Sigmoid colon (tissue), 7 donors: ENCODE measurements around the gene TMEM121B. TPM values are rescaled to one million over a fixed set of nuclear protein-coding genes. Genes with fewer than 3 reads are reported as not detected.

ENCODE experiments used
- DNase-seq: peaks from one replicate; pipeline ENCODE4 v3.0.0-alpha.2; 2019
- H3K27ac ChIP-seq, 4 donors: fragments of 200-600 bp; sonication (generic); one replicate each; pipeline ENCODE4 v1.5.1; 2016 to 2019; ENCODE audit warnings: mild to moderate bottlenecking in 1 of 4
- H3K27me3 ChIP-seq, 3 donors: fragments of 200-600 bp; sonication (generic); one replicate each; pipeline ENCODE4 v1.5.1; 2019; ENCODE audit warnings: mild to moderate bottlenecking in 1 of 3
- H3K36me3 ChIP-seq, 4 donors: fragments of 200-600 bp; sonication (generic); one replicate each; pipeline ENCODE4 v1.5.1; 2016 to 2019
- H3K4me1 ChIP-seq, 4 donors: fragments of 200-600 bp; sonication (generic); one replicate each; pipeline ENCODE4 v1.5.1; 2017 to 2019
- H3K4me3 ChIP-seq, 4 donors: fragments of 200-600 bp; sonication (generic); one replicate each; pipeline ENCODE4 v1.5.1; 2017 to 2019; ENCODE audit warnings: mild to moderate bottlenecking in 2 of 4, moderate library complexity in 1 of 4
- H3K9me3 ChIP-seq, 4 donors: fragments of 200-600 bp in 3 of 4; sonication (generic) in 3 of 4; one replicate each; pipeline versions ENCODE4 v1.5.1 to v1.6.1; 2013 to 2019
- CTCF ChIP-seq, 4 experiments: fragments of 450-650 bp in 3 of 4; fragments of 200-600 bp in 1 of 4; IDR thresholded peaks; one replicate each; pipeline ENCODE4 v1.5.1; 2016 to 2019; ENCODE audit warnings: antibody characterized with exemption in 4 of 4, mild to moderate bottlenecking in 3 of 4, moderate library complexity in 2 of 4
- EP300 ChIP-seq, 4 donors: sonication (generic); formaldehyde crosslinking; IDR thresholded peaks; one replicate each; pipeline ENCODE4 v1.6.1; 2017; ENCODE audit warnings: antibody characterized with exemption in 4 of 4
- POLR2A ChIP-seq, 2 donors: fragments of 450-650 bp; IDR thresholded peaks; one replicate each; pipeline ENCODE4 v1.6.1; 2016; ENCODE audit warnings: antibody characterized with exemption in 2 of 2, mild to moderate bottlenecking in 2 of 2, moderate library complexity in 2 of 2
- POLR2AphosphoS5 ChIP-seq, 4 donors: sonication (generic); formaldehyde crosslinking; IDR thresholded peaks; one replicate each; pipeline ENCODE4 v1.6.1; 2017; ENCODE audit warnings: antibody characterized with exemption in 4 of 4
- WGBS, 2 donors: extraction: QIAGEN DNeasy Blood & Tissue Kit; methylation state at CpG; one replicate each; pipeline ENCODE4 v1.1.7; 2013; 5-methylcytosine and 5-hydroxymethylcytosine counted together
- intact Hi-C: fragments of 100-400 bp; cut with DNase I; formaldehyde crosslinking; loops from one replicate; pipeline ENCODE4 v1.15.1; 2023
- polyA plus RNA-seq, 3 donors: library from polyadenylated mRNA; stranded (reverse); fragments of 200-250 nt; gene quantifications; one replicate each; pipeline ENCODE4 v1.2.3, GENCODE V29; 2013
- total RNA-seq, 4 donors: library from RNA; depleted of rRNA; stranded (reverse); fragments of >200 nt; gene quantifications; one replicate each; pipeline ENCODE4 v1.1.0, GENCODE V29; 2016
- donor health status: healthy with polysubstance abuse.
- donor health status: Bipolar disorder and iron deficiency.
- donor health status: healthy.

The TMEM121B gene
- total and polyA plus RNA-seq, 7 donors, result 0.17 to 0.54 (median 0.43) TPM; not detected in 3

DNA sequence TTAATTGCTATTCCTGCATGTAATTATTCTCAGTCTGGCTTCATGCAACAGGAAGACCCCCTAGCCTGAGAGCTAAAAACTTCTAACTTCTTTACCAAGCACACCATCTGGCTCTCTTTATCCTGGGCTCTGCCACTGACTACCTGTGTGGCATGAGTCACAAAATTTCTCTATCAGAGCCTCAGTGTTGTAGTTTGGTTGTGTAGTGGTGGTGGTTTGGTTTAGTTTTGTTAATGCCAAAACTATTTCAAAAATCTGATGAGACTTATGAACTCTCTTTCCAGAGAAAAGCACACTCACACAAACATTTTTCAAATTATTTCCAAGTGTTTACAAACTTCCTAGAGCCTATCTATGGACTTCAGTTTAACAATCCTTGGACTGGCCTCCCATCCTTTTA is 43.9 kb downstream of the TMEM121B start:
- Histone ChIP-seq H3K9me3 (no peaks in the 10 kb centered on the region), H3K27me3 (peaks cover 0 to 5% (median 0%) of the 10 kb centered on the region in 3 donors), H3K27ac (no peak overlapping the region), H3K4me3 (no peak overlapping the region), H3K36me3 (no peaks in the 10 kb centered on the region), H3K4me1 (no peaks in the 10 kb centered on the region)
- TF ChIP-seq POLR2A (IDR thresholded peaks at IDR 0.05) (no peak), EP300 (IDR thresholded peaks at IDR 0.05) (no peak), CTCF (IDR thresholded peaks at IDR 0.05) (no peak), POLR2AphosphoS5 (IDR thresholded peaks at IDR 0.05) (no peak)
- intact Hi-C loops, result no loop called here
- no peak for DNase-seq

DNA sequence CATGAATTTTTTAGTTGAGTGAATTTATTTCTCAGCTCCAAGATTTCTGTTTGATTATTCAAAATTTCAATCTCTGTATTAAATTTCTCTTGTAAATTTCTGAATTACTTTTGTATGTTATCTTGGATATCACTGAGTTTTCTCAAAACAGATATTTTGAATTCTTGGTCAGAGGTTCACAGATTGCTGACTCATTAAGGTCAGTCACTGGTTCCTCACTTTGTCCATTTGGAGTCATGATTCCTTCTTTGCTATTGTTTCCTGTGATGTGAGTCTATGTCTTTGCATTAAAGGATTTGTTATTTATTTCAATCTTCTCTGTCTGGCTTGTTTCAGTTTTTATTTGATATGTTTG is 46.5 kb downstream of the TMEM121B start:
- no peak overlapping the region for H3K4me3 ChIP-seq
- intact Hi-C loops, result loop anchor here (5.0 kb wide), 1 partner anchor 428 kb away; no protein-coding TSS in a partner anchor
- TF ChIP-seq CTCF (IDR thresholded peaks at IDR 0.05) (no peak), POLR2AphosphoS5 (IDR thresholded peaks at IDR 0.05) (no peak), EP300 (IDR thresholded peaks at IDR 0.05) (no peak), POLR2A (IDR thresholded peaks at IDR 0.05) (no peak)
- H3K4me1 ChIP-seq, result no peaks in the 10 kb centered on the region
- no peaks in the 10 kb centered on the region for H3K36me3 ChIP-seq
- no peak overlapping the region for H3K27ac ChIP-seq
- peaks cover 0 to 5% (median 0%) of the 10 kb centered on the region in 3 donors for H3K27me3 ChIP-seq
- DNase-seq, result no peak
- H3K9me3 ChIP-seq, result no peaks in the 10 kb centered on the region

- 81 to 82% methylated on average over 1 of the region's 1 CpG for WGBS, 2 donors
Measured at GRCh38 chr22:17072877-17073276, 48.3 kb downstream of the TMEM121B start.

More at GRCh38 chr22:17072877-17073276, 48.3 kb downstream of the TMEM121B start:
- TF ChIP-seq CTCF (IDR thresholded peaks at IDR 0.05), result no peak
- no peak for TF ChIP-seq POLR2A (IDR thresholded peaks at IDR 0.05)
- no peak overlapping the region for H3K4me3 ChIP-seq
- intact Hi-C loops, result loop anchor here (5.0 kb wide), 1 partner anchor 429 kb away; no protein-coding TSS in a partner anchor
- no peaks in the 10 kb centered on the region for H3K4me1 ChIP-seq
- no peak overlapping the region for H3K27ac ChIP-seq
- H3K27me3 ChIP-seq, result peaks cover 0 to 5% (median 0%) of the 10 kb centered on the region in 3 donors
- H3K9me3 ChIP-seq, result no peaks in the 10 kb centered on the region
- DNase-seq, result no peak
- H3K36me3 ChIP-seq, result no peaks in the 10 kb centered on the region

Other genes with a start within 250 kb of the TMEM121B start
- 1 to 10 TPM in 1 of 4 donors, not detected in 3; 3.2 TPM for gene GAB4, start 113.1 kb downstream of the TMEM121B start, total RNA-seq
- gene GAB4, start 113.1 kb downstream of the TMEM121B start, polyA plus RNA-seq, result under 1 TPM in 1 of 3 donors, not detected in 2; 0.04 TPM
- 1 to 10 TPM; 7.5 to 8.6 (median 8.4) TPM for gene IL17RA, start 36.4 kb downstream of the TMEM121B start, total RNA-seq
- gene IL17RA, start 36.4 kb downstream of the TMEM121B start, polyA plus RNA-seq, result 10 to 100 TPM in 1 of 3 donors, 1 to 10 TPM in 2; 1.2 to 10.4 (median 3.9) TPM
- 10 to 100 TPM; 26.7 to 39.3 (median 34.4) TPM for gene HDHD5, start 37.9 kb upstream of the TMEM121B start, total RNA-seq
- 10 to 100 TPM; 27.0 to 49.0 (median 33.5) TPM for gene HDHD5, start 37.9 kb upstream of the TMEM121B start, polyA plus RNA-seq
- 1 to 10 TPM; 2.8 to 8.3 (median 6.4) TPM for gene ADA2, start 98.1 kb upstream of the TMEM121B start, total RNA-seq
- 10 to 100 TPM in 2 of 3 donors, 1 to 10 TPM in 1; 8.4 to 29.0 (median 12.3) TPM for gene ADA2, start 98.1 kb upstream of the TMEM121B start, polyA plus RNA-seq
- gene CECR2, start 248.1 kb upstream of the TMEM121B start, total RNA-seq, result 1 to 10 TPM; 1.1 to 2.8 (median 1.6) TPM
- gene CECR2, start 248.1 kb upstream of the TMEM121B start, polyA plus RNA-seq, result under 1 TPM in 2 of 3 donors, not detected in 1; 0.39 to 0.60 TPM